ENCODE results near the gene VPS33A. TPM values are rescaled to one million over a fixed set of nuclear protein-coding genes. Genes with fewer than 3 reads are reported as not detected.
A peak's percentile ranks its signal among the peaks of the same experiment; 100 is the strongest.

Gene VPS33A
- total and polyA plus RNA-seq, 5 donors from 2014 or later: 27.4 to 51.4 (median 39.7) TPM

DNA sequence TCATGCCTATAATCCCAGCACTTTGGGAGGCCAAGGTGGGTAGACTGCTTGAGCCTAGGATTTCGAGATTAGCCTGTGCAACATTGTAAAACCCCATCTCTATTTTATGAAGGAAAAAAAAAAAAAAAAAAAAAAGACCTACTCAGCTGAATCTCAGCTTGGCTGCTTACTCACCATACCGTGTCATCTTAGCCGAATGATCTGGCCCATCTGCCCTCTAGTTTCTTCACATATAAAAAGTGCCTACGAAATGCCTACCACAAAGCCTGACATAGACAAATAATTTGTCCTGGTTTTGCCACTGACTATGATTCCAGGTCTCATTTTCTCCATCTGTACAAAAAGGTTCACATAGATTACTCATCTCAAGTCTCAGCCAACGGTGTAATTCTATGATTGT lies 50.5 kb downstream of the VPS33A start:
- DNase-seq (no peak), ATAC-seq (ENCODE audit: low read depth in 2 of 2) (no peak)
- peaks cover 28% of the 10 kb centered on the region for H3K36me3 Mint-ChIP-seq
- H3K4me3 Mint-ChIP-seq: no peak overlapping the region
- Histone ChIP-seq H3K4me3 (ENCODE audit: low read depth, low read length) (no peak overlapping the region), H3K27ac (ENCODE audit: insufficient read depth, low read length, poor library complexity, severe bottlenecking) (no peak overlapping the region), H3K9me3 (ENCODE audit: control insufficient read depth in 2 of 2, low read length in 2 of 2) (no peaks in the 10 kb centered on the region), H3K27me3 (ENCODE audit: control insufficient read depth, insufficient read depth, low read length) (no peaks in the 10 kb centered on the region), H3K36me3 (ENCODE audit: control insufficient read depth, insufficient read depth, low read length) (peaks cover 75% of the 10 kb centered on the region), H3K4me1 (ENCODE audit: control insufficient read depth, insufficient read depth, low read length, poor library complexity, severe bottlenecking) (no peaks in the 10 kb centered on the region)
- no peaks in the 10 kb centered on the region for H3K9me3 Mint-ChIP-seq
- H3K27me3 Mint-ChIP-seq: no peaks in the 10 kb centered on the region
- H3K27ac Mint-ChIP-seq: no peak overlapping the region
- peaks cover 0 to 8% (median 5%) of the 10 kb centered on the region in 4 donors for H3K4me1 Mint-ChIP-seq

DNA sequence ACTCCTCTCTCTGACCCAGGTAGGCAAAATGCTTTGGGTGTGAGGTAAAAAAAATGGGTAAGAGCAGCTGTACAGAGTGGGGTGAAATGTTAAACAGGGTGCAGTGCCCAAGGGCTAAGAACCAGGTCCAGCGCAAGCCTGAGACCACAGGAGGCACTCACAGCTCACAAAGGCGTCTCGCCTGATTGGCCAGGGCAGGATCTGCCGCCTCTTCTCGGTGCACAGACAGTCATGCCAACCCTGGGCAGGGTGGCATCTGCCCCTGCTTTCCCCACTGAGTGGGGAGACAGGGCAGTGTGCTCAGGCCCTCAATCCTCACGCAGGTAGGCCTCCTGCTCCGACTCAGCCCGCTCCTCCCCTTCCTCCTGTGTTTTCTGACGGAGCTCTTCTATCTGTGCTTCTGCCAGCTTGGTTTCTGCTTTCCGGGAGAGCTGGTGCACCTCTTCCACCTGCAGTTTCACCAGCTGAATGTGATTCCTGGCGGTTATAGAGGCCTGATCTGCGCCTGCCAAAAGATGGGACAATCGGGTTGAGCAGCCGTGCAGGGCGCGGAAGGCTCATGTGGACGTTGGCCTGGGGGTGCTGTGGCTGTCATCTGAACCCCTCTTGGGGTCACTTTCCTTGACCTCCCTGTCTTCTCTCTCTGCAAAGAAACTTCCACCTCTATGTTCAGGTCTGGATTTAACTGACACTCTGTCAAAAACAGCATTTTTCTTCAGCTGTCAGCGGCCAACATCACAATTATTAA lies 58.0 kb downstream of the VPS33A start:
- Mint-ChIP-seq H3K9me3 (peaks cover 0 to 2% (median 0%) of the 10 kb centered on the region in 7 donors), H3K4me3 (peak overlapping the region in 2 of 4 donors; percentile 35 to 38), H3K27me3 (peaks cover 10% of the 10 kb centered on the region), H3K4me1 (peaks cover 0 to 10% (median 6%) of the 10 kb centered on the region in 4 donors), H3K27ac (peak overlapping the region in 2 of 3 donors; percentile 19 to 71), H3K36me3 (peaks cover 25% of the 10 kb centered on the region)
- Histone ChIP-seq H3K9me3 (ENCODE audit: control insufficient read depth in 2 of 2, low read length in 2 of 2) (no peaks in the 10 kb centered on the region), H3K27me3 (ENCODE audit: control insufficient read depth, insufficient read depth, low read length) (no peaks in the 10 kb centered on the region), H3K4me1 (ENCODE audit: control insufficient read depth, insufficient read depth, low read length, poor library complexity, severe bottlenecking) (peaks cover 4% of the 10 kb centered on the region), H3K27ac (ENCODE audit: insufficient read depth, low read length, poor library complexity, severe bottlenecking) (no peak overlapping the region), H3K4me3 (ENCODE audit: low read depth, low read length) (no peak overlapping the region), H3K36me3 (ENCODE audit: control insufficient read depth, insufficient read depth, low read length) (peaks cover 48% of the 10 kb centered on the region)
- ATAC-seq (ENCODE audit: low read depth in 2 of 2) (no peak), DNase-seq (no peak)

DNA sequence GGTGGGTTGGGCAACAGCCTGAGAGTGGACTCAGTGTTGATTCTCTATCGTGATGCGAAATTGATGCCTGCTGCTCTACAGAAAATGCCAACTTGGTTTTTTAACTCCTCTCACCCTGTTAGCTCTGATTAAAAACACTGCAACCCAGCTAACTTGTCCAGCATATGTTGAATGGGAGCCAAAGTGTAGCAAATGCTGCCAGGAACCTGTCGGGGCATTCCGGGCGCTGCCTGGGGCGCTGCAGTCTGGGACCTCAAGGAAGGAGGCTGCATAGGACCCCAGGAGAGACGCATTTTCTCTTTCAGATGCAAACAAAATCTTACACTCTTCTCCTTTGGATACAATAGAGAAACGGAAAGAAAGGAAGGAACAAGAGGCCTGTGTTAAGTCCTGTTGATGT lies 58.9 kb downstream of the VPS33A start:
- Histone ChIP-seq H3K4me3 (ENCODE audit: low read depth, low read length) (no peak overlapping the region), H3K9me3 (ENCODE audit: control insufficient read depth in 2 of 2, low read length in 2 of 2) (no peaks in the 10 kb centered on the region), H3K36me3 (ENCODE audit: control insufficient read depth, insufficient read depth, low read length) (peaks cover 40% of the 10 kb centered on the region), H3K27me3 (ENCODE audit: control insufficient read depth, insufficient read depth, low read length) (peaks cover 2% of the 10 kb centered on the region), H3K27ac (ENCODE audit: insufficient read depth, low read length, poor library complexity, severe bottlenecking) (no peak overlapping the region), H3K4me1 (ENCODE audit: control insufficient read depth, insufficient read depth, low read length, poor library complexity, severe bottlenecking) (peaks cover 13% of the 10 kb centered on the region)
- peaks cover 24% of the 10 kb centered on the region for H3K36me3 Mint-ChIP-seq
- peaks cover 0 to 2% (median 0%) of the 10 kb centered on the region in 7 donors for H3K9me3 Mint-ChIP-seq
- H3K4me3 Mint-ChIP-seq: peak overlapping the region in 1 of 4 donors; percentile 63
- no peak for DNase-seq
- H3K27ac Mint-ChIP-seq: peak overlapping the region in 2 of 3 donors; percentile 18 to 20
- ATAC-seq (ENCODE audit: low read depth in 2 of 2): no peak
- H3K4me1 Mint-ChIP-seq: peaks cover 0 to 16% (median 6%) of the 10 kb centered on the region in 4 donors
- peaks cover 19% of the 10 kb centered on the region for H3K27me3 Mint-ChIP-seq

DNA sequence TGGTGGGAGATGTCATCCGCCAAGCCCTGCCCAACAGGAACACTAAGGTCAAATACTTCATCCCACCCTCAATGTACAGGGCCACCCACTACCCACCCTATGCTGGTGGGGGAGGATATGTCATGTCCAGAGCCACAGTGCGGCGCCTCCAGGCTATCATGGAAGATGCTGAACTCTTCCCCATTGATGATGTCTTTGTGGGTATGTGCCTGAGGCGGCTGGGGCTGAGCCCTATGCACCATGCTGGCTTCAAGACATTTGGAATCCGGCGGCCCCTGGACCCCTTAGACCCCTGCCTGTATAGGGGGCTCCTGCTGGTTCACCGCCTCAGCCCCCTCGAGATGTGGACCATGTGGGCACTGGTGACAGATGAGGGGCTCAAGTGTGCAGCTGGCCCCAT lies 59.3 kb downstream of the VPS33A start:
- H3K4me1 Mint-ChIP-seq: peaks cover 0 to 17% (median 6%) of the 10 kb centered on the region in 4 donors
- no peak for ATAC-seq (ENCODE audit: low read depth in 2 of 2)
- no peak for DNase-seq

GRCh38 chr12:122206111-122206881 lies 60.0 kb downstream of the VPS33A start:
- Histone ChIP-seq H3K9me3 (ENCODE audit: control insufficient read depth in 2 of 2, low read length in 2 of 2) (no peaks in the 10 kb centered on the region), H3K4me3 (ENCODE audit: low read depth, low read length) (no peak overlapping the region), H3K27me3 (ENCODE audit: control insufficient read depth, insufficient read depth, low read length) (peaks cover 4% of the 10 kb centered on the region), H3K36me3 (ENCODE audit: control insufficient read depth, insufficient read depth, low read length) (peaks cover 29% of the 10 kb centered on the region), H3K27ac (ENCODE audit: insufficient read depth, low read length, poor library complexity, severe bottlenecking) (no peak overlapping the region), H3K4me1 (ENCODE audit: control insufficient read depth, insufficient read depth, low read length, poor library complexity, severe bottlenecking) (peaks cover 13% of the 10 kb centered on the region)
- Mint-ChIP-seq H3K9me3 (peaks cover 0 to 2% (median 0%) of the 10 kb centered on the region in 7 donors), H3K27ac (peak overlapping the region in 1 of 3 donors; percentile 95), H3K4me1 (peaks cover 0 to 17% (median 6%) of the 10 kb centered on the region in 4 donors), H3K27me3 (peaks cover 30% of the 10 kb centered on the region), H3K36me3 (peaks cover 17% of the 10 kb centered on the region), H3K4me3 (peak overlapping the region in 1 of 4 donors; percentile 41)
- ATAC-seq (ENCODE audit: low read depth in 2 of 2) (no peak), DNase-seq (no peak)

More for the DNA sequence above, 59.3 kb downstream of the VPS33A start:
- peaks cover 20% of the 10 kb centered on the region for H3K36me3 Mint-ChIP-seq
- Histone ChIP-seq H3K36me3 (ENCODE audit: control insufficient read depth, insufficient read depth, low read length) (peaks cover 36% of the 10 kb centered on the region), H3K4me3 (ENCODE audit: low read depth, low read length) (no peak overlapping the region), H3K9me3 (ENCODE audit: control insufficient read depth in 2 of 2, low read length in 2 of 2) (no peaks in the 10 kb centered on the region), H3K4me1 (ENCODE audit: control insufficient read depth, insufficient read depth, low read length, poor library complexity, severe bottlenecking) (peaks cover 13% of the 10 kb centered on the region), H3K27me3 (ENCODE audit: control insufficient read depth, insufficient read depth, low read length) (peaks cover 4% of the 10 kb centered on the region), H3K27ac (ENCODE audit: insufficient read depth, low read length, poor library complexity, severe bottlenecking) (no peak overlapping the region)
- H3K27ac Mint-ChIP-seq: peak overlapping the region in 1 of 3 donors; percentile 18
- peaks cover 23% of the 10 kb centered on the region for H3K27me3 Mint-ChIP-seq
- H3K4me3 Mint-ChIP-seq: peak overlapping the region in 2 of 4 donors; percentile 10 to 63
- peaks cover 0 to 2% (median 0%) of the 10 kb centered on the region in 7 donors for H3K9me3 Mint-ChIP-seq

DNA sequence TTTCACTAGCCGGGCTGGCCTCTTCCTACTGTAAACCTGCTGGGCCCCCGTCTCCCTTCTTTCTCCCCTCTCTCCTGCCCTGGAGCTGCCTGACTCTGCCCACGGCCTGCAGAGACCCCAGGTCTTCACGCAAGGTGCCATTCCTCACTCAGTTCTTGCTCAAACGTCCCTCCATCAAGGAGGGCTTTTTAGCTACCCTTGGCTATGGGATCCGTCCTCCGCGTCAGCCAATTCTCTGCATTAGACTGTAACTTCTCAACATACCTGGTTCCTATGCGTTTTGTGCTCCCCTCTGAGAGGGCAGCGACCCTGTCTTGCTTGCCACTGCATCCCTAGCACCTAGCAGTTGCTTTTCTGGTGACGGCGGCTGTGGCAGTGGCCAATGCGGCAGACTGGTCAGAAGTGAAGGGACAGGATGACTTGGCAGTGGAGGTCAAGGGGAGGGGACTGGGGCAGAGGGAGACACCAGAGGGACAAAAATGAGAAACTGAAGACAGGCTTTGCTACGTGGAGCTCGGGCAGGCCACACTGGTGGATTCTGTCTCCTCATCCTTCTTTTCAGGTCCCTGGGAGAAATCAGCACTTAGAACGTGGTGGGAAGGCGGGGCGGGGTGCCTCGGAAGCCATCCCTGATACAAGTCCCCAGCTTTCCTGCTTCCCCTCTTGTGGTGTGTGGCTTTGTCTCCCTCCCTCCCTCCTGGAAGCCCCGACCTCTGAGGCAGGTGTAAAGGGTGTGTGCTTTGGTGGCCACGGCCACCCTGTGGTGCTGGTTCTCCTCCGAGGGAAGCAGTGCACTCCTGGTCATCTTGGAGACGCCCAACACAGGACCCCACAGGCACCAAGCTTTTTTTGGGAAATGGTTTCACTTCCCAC lies 61.0 kb downstream of the VPS33A start:
- H3K9me3 ChIP-seq (ENCODE audit: control insufficient read depth in 2 of 2, low read length in 2 of 2): no peaks in the 10 kb centered on the region
- H3K4me3 Mint-ChIP-seq: peak overlapping the region; percentile 74 to 88 (median 84)

More for the DNA sequence above, 61.0 kb downstream of the VPS33A start:
- H3K36me3 Mint-ChIP-seq: peaks cover 17% of the 10 kb centered on the region
- Histone ChIP-seq H3K27me3 (ENCODE audit: control insufficient read depth, insufficient read depth, low read length) (peaks cover 4% of the 10 kb centered on the region), H3K4me1 (ENCODE audit: control insufficient read depth, insufficient read depth, low read length, poor library complexity, severe bottlenecking) (peaks cover 13% of the 10 kb centered on the region), H3K4me3 (ENCODE audit: low read depth, low read length) (no peak overlapping the region), H3K27ac (ENCODE audit: insufficient read depth, low read length, poor library complexity, severe bottlenecking) (no peak overlapping the region), H3K36me3 (ENCODE audit: control insufficient read depth, insufficient read depth, low read length) (peaks cover 21% of the 10 kb centered on the region)
- H3K9me3 Mint-ChIP-seq: peaks cover 0 to 2% (median 0%) of the 10 kb centered on the region in 7 donors
- DNase-seq (no peak), ATAC-seq (ENCODE audit: low read depth in 2 of 2) (no peak)
- peaks cover 32% of the 10 kb centered on the region for H3K27me3 Mint-ChIP-seq
- peak overlapping the region in 2 of 3 donors; percentile 26 to 69 for H3K27ac Mint-ChIP-seq
- peaks cover 0 to 17% (median 6%) of the 10 kb centered on the region in 4 donors for H3K4me1 Mint-ChIP-seq

All from CD4-positive, CD25-positive, alpha-beta regulatory T cell (primary cell).